Neural crest cell (in vitro differentiated cells): ENCODE results near the gene APLF. TPM values are rescaled to one million over a fixed set of nuclear protein-coding genes. Genes with fewer than 3 reads are reported as not detected.
"Not testable (repeated sequence)": the region's sequence is repeated elsewhere in the genome, so short reads cannot be mapped to it uniquely, and the experiment has no call there.

Experiments
- DNase-seq: peaks from one replicate; pipeline ENCODE4 v3.0.0; 2021; ENCODE audit warnings: low read depth, mixed read lengths, low spot score
- H3K27ac Mint-ChIP-seq: one replicate; pipeline ENCODE4 v1.8.0; 2021; ENCODE audit warnings: mild to moderate bottlenecking, mixed read lengths; ENCODE audit not compliant: unreplicated experiment
- H3K27me3 Mint-ChIP-seq: 2 replicates; pipeline ENCODE4 v1.8.0; 2021; ENCODE audit warnings: low read depth, mild to moderate bottlenecking, mixed read lengths
- H3K36me3 Mint-ChIP-seq: 2 replicates; pipeline ENCODE4 v1.8.0; 2021; ENCODE audit warnings: low read depth, mild to moderate bottlenecking, mixed read lengths
- H3K4me1 Mint-ChIP-seq: 2 replicates; pipeline ENCODE4 v1.8.0; 2021; ENCODE audit warnings: mixed read lengths
- H3K4me3 Mint-ChIP-seq: one replicate; pipeline ENCODE4 v1.8.0; 2021; ENCODE audit warnings: mild to moderate bottlenecking, mixed read lengths
- H3K9me3 Mint-ChIP-seq: 2 replicates; pipeline ENCODE4 v1.8.0; 2021; ENCODE audit warnings: mixed read lengths
- total RNA-seq: library from RNA; stranded (reverse); gene quantifications from 2 replicates; pipeline ENCODE4 v1.2.1, GENCODE V29; 2021
- TF ChIP-seq, protein P1 (sequence below): fragments of 200-600 bp; sonication (generic); conservative IDR thresholded peaks from 2 replicates; pipeline ENCODE4 v1.5.0; 2021; ENCODE audit warnings: antibody characterized with exemption, mild to moderate bottlenecking

Gene APLF
- total RNA-seq, 1 donor from 2014 or later: 6.9 TPM

GRCh38 chr2:68514316-68514929 is 47.0 kb downstream of the APLF start:
- TF ChIP-seq, protein P1, sequence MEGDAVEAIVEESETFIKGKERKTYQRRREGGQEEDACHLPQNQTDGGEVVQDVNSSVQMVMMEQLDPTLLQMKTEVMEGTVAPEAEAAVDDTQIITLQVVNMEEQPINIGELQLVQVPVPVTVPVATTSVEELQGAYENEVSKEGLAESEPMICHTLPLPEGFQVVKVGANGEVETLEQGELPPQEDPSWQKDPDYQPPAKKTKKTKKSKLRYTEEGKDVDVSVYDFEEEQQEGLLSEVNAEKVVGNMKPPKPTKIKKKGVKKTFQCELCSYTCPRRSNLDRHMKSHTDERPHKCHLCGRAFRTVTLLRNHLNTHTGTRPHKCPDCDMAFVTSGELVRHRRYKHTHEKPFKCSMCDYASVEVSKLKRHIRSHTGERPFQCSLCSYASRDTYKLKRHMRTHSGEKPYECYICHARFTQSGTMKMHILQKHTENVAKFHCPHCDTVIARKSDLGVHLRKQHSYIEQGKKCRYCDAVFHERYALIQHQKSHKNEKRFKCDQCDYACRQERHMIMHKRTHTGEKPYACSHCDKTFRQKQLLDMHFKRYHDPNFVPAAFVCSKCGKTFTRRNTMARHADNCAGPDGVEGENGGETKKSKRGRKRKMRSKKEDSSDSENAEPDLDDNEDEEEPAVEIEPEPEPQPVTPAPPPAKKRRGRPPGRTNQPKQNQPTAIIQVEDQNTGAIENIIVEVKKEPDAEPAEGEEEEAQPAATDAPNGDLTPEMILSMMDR: no peak
- Mint-ChIP-seq H3K4me1 (no peaks in the 10 kb centered on the region), H3K9me3 (no peaks in the 10 kb centered on the region), H3K36me3 (no peaks in the 10 kb centered on the region), H3K27me3 (no peaks in the 10 kb centered on the region), H3K27ac (no peak overlapping the region), H3K4me3 (no peak overlapping the region)
- no peak for DNase-seq

DNA sequence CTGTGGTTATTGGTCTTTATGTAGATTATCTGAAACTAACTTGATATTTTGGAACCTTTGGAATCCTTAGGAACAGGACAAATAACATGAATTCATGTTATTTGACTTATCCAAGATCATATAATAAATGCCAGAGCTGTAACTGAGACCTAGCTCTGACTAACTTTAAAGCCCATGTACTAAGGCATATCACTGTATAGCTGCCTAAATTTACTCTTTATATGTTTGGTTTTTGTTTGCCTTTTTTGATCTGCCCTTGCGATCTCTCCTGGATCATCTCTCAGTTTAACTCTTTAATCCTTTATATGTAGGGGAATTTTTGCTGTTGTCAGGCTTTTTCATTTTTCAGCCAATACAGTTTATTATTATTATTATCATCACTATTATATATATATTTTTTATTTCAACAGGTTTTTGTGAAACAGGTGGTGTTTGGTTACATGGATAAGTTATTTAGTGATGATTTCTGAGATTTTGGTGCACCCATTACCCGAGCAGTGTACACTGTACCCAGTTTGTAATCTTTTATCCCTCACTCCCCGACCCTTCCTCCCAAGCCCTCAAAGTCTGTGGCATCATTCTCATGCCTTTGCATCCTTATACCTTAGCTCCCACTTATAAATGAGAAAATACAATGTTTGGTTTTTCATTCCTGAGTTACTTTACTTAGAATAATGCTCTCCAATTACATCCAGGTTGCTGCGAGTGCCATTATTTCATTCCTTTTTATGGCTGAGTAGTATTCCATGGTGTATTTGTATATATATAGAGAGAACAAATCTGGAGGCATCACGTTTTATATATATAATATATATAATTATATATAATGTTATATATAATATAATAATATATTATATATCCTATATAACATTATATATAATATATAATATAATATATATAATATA is 48.9 kb downstream of the APLF start:
- TF ChIP-seq, protein P1: no peak
- Mint-ChIP-seq H3K4me1 (no peaks in the 10 kb centered on the region), H3K27me3 (no peaks in the 10 kb centered on the region), H3K4me3 (no peak overlapping the region), H3K36me3 (no peaks in the 10 kb centered on the region), H3K27ac (no peak overlapping the region), H3K9me3 (no peaks in the 10 kb centered on the region)
- no peak for DNase-seq

DNA sequence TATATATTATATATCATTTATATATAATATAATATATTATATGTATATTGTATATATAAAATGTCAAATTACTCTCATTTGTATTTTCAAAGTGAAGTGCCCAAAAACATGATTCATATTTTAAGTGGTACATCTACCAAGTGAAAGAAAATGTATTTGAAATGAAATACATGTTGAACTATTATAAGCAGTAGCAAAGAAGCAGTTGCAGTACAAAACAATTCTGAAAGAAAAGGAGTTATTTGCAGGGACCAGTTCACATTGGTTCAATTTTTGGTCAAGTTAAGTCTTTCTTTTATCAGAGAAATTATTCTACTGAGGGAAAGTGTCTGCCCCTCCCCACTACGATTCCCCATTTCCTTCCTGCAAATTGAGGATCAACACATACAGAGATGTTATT is 51.9 kb downstream of the APLF start:
- Mint-ChIP-seq H3K27me3 (no peaks in the 10 kb centered on the region), H3K9me3 (no peaks in the 10 kb centered on the region), H3K36me3 (no peaks in the 10 kb centered on the region), H3K4me1 (no peaks in the 10 kb centered on the region), H3K27ac (no peak overlapping the region), H3K4me3 (no peak overlapping the region)
- TF ChIP-seq, protein P1: no peak
- no peak for DNase-seq

- no peaks in the 10 kb centered on the region for H3K9me3 Mint-ChIP-seq
These were observed 53.7 kb downstream of the APLF start for GRCh38 chr2:68521037-68521436.

DNA sequence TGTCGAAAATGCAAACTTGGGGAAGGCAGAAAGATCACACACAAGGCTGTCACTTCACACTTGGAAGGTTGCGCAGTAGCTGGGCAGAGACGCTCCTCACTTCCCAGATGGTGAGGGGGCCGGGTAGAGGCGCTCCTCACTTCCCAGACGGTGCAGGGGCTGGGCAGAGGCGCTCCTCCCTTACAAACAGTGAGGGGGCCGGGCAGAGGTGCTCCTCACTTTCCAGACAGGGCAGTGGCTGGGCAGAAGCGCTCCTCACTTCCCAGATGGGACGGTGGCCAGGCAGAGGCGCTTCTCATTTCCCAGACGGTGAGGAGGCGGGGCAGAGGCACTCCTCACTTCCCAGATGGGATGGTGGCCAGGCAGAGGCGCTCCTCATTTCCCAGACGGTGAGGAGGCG is 59.6 kb downstream of the APLF start:
- H3K36me3 Mint-ChIP-seq, H3K9me3 Mint-ChIP-seq, H3K27ac Mint-ChIP-seq, H3K27me3 Mint-ChIP-seq, DNase-seq, H3K4me3 Mint-ChIP-seq, H3K4me1 Mint-ChIP-seq: not testable (repeated sequence)

More at GRCh38 chr2:68521037-68521436, 53.7 kb downstream of the APLF start:
- H3K4me1 Mint-ChIP-seq: no peaks in the 10 kb centered on the region
- peaks cover 2% of the 10 kb centered on the region for H3K36me3 Mint-ChIP-seq
- H3K27me3 Mint-ChIP-seq: no peaks in the 10 kb centered on the region
- no peak overlapping the region for H3K4me3 Mint-ChIP-seq
- no peak overlapping the region for H3K27ac Mint-ChIP-seq
- no peak for DNase-seq
- TF ChIP-seq, protein P1: no peak

DNA sequence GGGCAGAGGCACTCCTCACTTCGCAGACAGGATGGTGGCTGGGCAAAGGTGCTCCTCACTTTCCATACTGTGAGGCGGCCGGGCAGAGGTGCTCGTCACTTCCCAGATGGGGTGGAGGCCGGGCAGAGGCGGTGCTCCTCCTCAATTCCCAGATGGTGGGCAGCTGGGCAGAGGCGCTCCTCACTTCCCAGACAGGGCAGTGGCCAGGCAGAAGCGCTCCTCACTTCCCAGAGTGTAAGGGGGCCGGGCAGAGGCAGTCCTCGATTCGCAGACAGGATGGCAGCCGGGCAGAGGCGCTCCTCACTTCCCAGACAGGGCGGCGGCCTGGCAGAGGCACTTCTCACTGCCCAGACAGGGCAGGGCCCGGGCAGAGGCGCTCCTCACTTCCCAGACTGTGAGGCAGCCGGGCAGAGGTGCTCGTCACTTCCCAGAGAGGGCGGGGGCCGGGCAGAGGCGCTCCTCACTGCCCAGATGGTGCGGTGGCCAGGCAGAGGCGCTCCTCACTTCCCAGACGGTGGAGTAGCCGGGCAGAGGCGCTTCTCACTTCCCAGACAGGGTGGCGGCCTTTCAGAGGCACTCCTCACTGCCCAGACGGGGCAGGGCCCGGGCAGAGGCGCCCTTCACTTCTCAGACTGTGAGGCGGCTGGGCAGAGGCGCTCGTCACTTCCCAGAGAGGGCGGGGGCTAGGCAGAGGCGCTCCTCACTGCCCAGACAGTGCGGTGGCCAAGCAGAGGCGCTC is 60.1 kb downstream of the APLF start:
- not testable (repeated sequence) for H3K4me3 Mint-ChIP-seq, DNase-seq, H3K4me1 Mint-ChIP-seq, H3K9me3 Mint-ChIP-seq, H3K27me3 Mint-ChIP-seq, H3K36me3 Mint-ChIP-seq, H3K27ac Mint-ChIP-seq

DNA sequence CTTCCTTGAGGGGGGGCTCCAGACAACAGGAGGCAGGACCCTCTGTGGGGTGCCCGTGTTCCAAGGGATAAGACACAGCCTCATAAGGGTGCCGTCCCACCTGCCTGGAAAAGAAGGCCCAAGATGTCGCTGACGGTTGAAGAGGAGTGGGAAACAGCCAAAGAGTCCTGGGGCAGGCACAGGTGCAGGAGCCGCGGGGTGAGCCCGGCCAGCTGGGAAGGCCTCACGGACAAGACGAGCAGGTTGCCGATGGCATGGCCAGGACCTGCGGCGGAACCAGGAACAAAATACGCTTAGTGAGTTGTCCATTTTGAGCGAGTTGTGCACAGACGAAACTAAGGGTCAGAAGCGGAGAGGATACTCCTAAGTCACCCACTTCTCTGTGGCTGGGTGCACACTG is 61.8 kb downstream of the APLF start:
- not testable (repeated sequence) for DNase-seq, H3K36me3 Mint-ChIP-seq, H3K9me3 Mint-ChIP-seq, H3K4me1 Mint-ChIP-seq, H3K27me3 Mint-ChIP-seq, H3K4me3 Mint-ChIP-seq, H3K27ac Mint-ChIP-seq

- H3K4me3 Mint-ChIP-seq, H3K27ac Mint-ChIP-seq, H3K9me3 Mint-ChIP-seq, H3K4me1 Mint-ChIP-seq, H3K27me3 Mint-ChIP-seq, DNase-seq, H3K36me3 Mint-ChIP-seq: not testable (repeated sequence)
These were observed 62.3 kb downstream of the APLF start for GRCh38 chr2:68529651-68530050.
